ENCODE data around the gene NLGN4Y. TPM values are rescaled to one million over a fixed set of nuclear protein-coding genes. Genes with fewer than 3 reads are reported as not detected.
"Not testable (repeated sequence)": the region's sequence is repeated elsewhere in the genome, so short reads cannot be mapped to it uniquely, and the experiment has no call there.

NLGN4Y gene
- total RNA-seq, 1 donor from 2014 or later: not detected

- no peak for DNase-seq (ENCODE audit: low read depth, low spot score)
- Mint-ChIP-seq H3K4me1 (no peaks in the 10 kb centered on the region), H3K27ac (ENCODE audit: unreplicated experiment) (no peak overlapping the region), H3K4me3 (no peak overlapping the region), H3K9me3 (no peaks in the 10 kb centered on the region), H3K36me3 (ENCODE audit: low read depth) (no peaks in the 10 kb centered on the region), H3K27me3 (ENCODE audit: low read depth) (no peaks in the 10 kb centered on the region)
- TF ChIP-seq CTCF (conservative IDR thresholded peaks at IDR 0.05): no peak
Measured at GRCh38 chrY:14829366-14829885, 305.1 kb downstream of the NLGN4Y start.

- Mint-ChIP-seq H3K4me3 (no peak overlapping the region), H3K27ac (ENCODE audit: unreplicated experiment) (no peak overlapping the region), H3K36me3 (ENCODE audit: low read depth) (no peaks in the 10 kb centered on the region), H3K9me3 (no peaks in the 10 kb centered on the region), H3K4me1 (no peaks in the 10 kb centered on the region), H3K27me3 (ENCODE audit: low read depth) (no peaks in the 10 kb centered on the region)
- no peak for TF ChIP-seq CTCF (conservative IDR thresholded peaks at IDR 0.05)
- DNase-seq (ENCODE audit: low read depth, low spot score): no peak
Measured at GRCh38 chrY:14834103-14835060, 310.1 kb downstream of the NLGN4Y start.

- Mint-ChIP-seq H3K4me3 (no peak overlapping the region), H3K36me3 (ENCODE audit: low read depth) (no peaks in the 10 kb centered on the region), H3K27ac (ENCODE audit: unreplicated experiment) (no peak overlapping the region), H3K9me3 (no peaks in the 10 kb centered on the region), H3K4me1 (no peaks in the 10 kb centered on the region), H3K27me3 (ENCODE audit: low read depth) (no peaks in the 10 kb centered on the region)
- no peak for TF ChIP-seq CTCF (conservative IDR thresholded peaks at IDR 0.05)
- no peak for DNase-seq (ENCODE audit: low read depth, low spot score)
Measured at GRCh38 chrY:14837466-14837865, 313.1 kb downstream of the NLGN4Y start.

- no peak for TF ChIP-seq CTCF (conservative IDR thresholded peaks at IDR 0.05)
- Mint-ChIP-seq H3K27ac (ENCODE audit: unreplicated experiment) (no peak overlapping the region), H3K4me3 (no peak overlapping the region), H3K36me3 (ENCODE audit: low read depth) (no peaks in the 10 kb centered on the region), H3K4me1 (no peaks in the 10 kb centered on the region), H3K27me3 (ENCODE audit: low read depth) (no peaks in the 10 kb centered on the region), H3K9me3 (no peaks in the 10 kb centered on the region)
- DNase-seq (ENCODE audit: low read depth, low spot score): no peak
Measured at GRCh38 chrY:14850734-14851133, 326.4 kb downstream of the NLGN4Y start.

GRCh38 chrY:14860448-14860847 is 336.1 kb downstream of the NLGN4Y start:
- Mint-ChIP-seq H3K27me3 (ENCODE audit: low read depth) (no peaks in the 10 kb centered on the region), H3K4me3 (no peak overlapping the region), H3K9me3 (no peaks in the 10 kb centered on the region), H3K27ac (ENCODE audit: unreplicated experiment) (no peak overlapping the region), H3K36me3 (ENCODE audit: low read depth) (no peaks in the 10 kb centered on the region), H3K4me1 (no peaks in the 10 kb centered on the region)
- no peak for DNase-seq (ENCODE audit: low read depth, low spot score)
- no peak for TF ChIP-seq CTCF (conservative IDR thresholded peaks at IDR 0.05)

GRCh38 chrY:14861033-14861432 is 336.7 kb downstream of the NLGN4Y start:
- H3K9me3 Mint-ChIP-seq; H3K36me3 Mint-ChIP-seq (ENCODE audit: low read depth); H3K4me3 Mint-ChIP-seq; H3K27ac Mint-ChIP-seq (ENCODE audit: unreplicated experiment); H3K27me3 Mint-ChIP-seq (ENCODE audit: low read depth); DNase-seq (ENCODE audit: low read depth, low spot score); H3K4me1 Mint-ChIP-seq: not testable (repeated sequence)

Data from neural crest cell (in vitro differentiated cells).